Glutamatergic neuron (in vitro differentiated cells): ENCODE measurements around the gene FAM186B. TPM values are rescaled to one million over a fixed set of nuclear protein-coding genes. Genes with fewer than 3 reads are reported as not detected.

Source experiments
- DNase-seq: peaks from one replicate; pipeline ENCODE4 v3.0.0; 2022
- H3K27ac Mint-ChIP-seq: one replicate; pipeline ENCODE4 v1.8.0; 2020; ENCODE audit warnings: mild to moderate bottlenecking, mixed read lengths, inconsistent platforms; ENCODE audit not compliant: unreplicated experiment
- H3K27me3 Mint-ChIP-seq: one replicate; pipeline ENCODE4 v1.8.0; 2020; ENCODE audit warnings: mild to moderate bottlenecking, moderate library complexity, mixed read lengths, inconsistent platforms; ENCODE audit not compliant: unreplicated experiment
- H3K36me3 Mint-ChIP-seq: one replicate; pipeline ENCODE4 v1.8.0; 2020; ENCODE audit warnings: mild to moderate bottlenecking, mixed read lengths, inconsistent platforms; ENCODE audit not compliant: unreplicated experiment
- H3K4me1 Mint-ChIP-seq: one replicate; pipeline ENCODE4 v1.8.0; 2020; ENCODE audit warnings: mild to moderate bottlenecking, low read depth, mixed read lengths, inconsistent platforms; ENCODE audit not compliant: unreplicated experiment
- H3K4me3 Mint-ChIP-seq: one replicate; pipeline ENCODE4 v1.8.0; 2020; ENCODE audit warnings: mild to moderate bottlenecking, mixed read lengths, inconsistent platforms; ENCODE audit not compliant: unreplicated experiment
- H3K9me3 Mint-ChIP-seq: one replicate; pipeline ENCODE4 v1.8.0; 2020; ENCODE audit warnings: mild to moderate bottlenecking, moderate library complexity, mixed read lengths, inconsistent platforms; ENCODE audit not compliant: unreplicated experiment
- CTCF ChIP-seq: fragments of 200-600 bp; sonication (generic); IDR thresholded peaks from one replicate; pipeline ENCODE4 v1.5.0; 2021; ENCODE audit not compliant: partially characterized antibody, unreplicated experiment
- total RNA-seq: library from RNA; stranded (reverse); fragmentation: NEBNext Ultra II Directional; extraction: Animal tissue kit (Norgen Biotek cat#: 25700); gene quantifications from one replicate; pipeline ENCODE4 v1.2.1, GENCODE V29; 2021; ENCODE audit not compliant: unreplicated experiment

Gene FAM186B
- total RNA-seq, 1 donor from 2014 or later = not detected

- peaks cover 13% of the 10 kb centered on the region for H3K36me3 Mint-ChIP-seq
- no peak for DNase-seq
- H3K4me1 Mint-ChIP-seq = peaks cover 31% of the 10 kb centered on the region
- H3K27ac Mint-ChIP-seq = peak overlapping the region; percentile 64
- peaks cover 10% of the 10 kb centered on the region for H3K27me3 Mint-ChIP-seq
- TF ChIP-seq CTCF = no peak
- H3K9me3 Mint-ChIP-seq = peaks cover 11% of the 10 kb centered on the region
- H3K4me3 Mint-ChIP-seq = no peak overlapping the region
Measured at GRCh38 chr12:49565406-49566265, 39.8 kb downstream of the FAM186B start.

- no peak for DNase-seq
- Mint-ChIP-seq H3K4me3 (no peak overlapping the region), H3K27ac (peak overlapping the region; percentile 64), H3K9me3 (peaks cover 11% of the 10 kb centered on the region), H3K4me1 (peaks cover 31% of the 10 kb centered on the region), H3K36me3 (peaks cover 13% of the 10 kb centered on the region), H3K27me3 (peaks cover 10% of the 10 kb centered on the region)
- no peak for TF ChIP-seq CTCF
Measured at GRCh38 chr12:49564686-49565405, 40.6 kb downstream of the FAM186B start.

- H3K27me3 Mint-ChIP-seq = peaks cover 10% of the 10 kb centered on the region
- no peak for TF ChIP-seq CTCF
- no peak overlapping the region for H3K4me3 Mint-ChIP-seq
- H3K4me1 Mint-ChIP-seq = peaks cover 31% of the 10 kb centered on the region
- no peak for DNase-seq
- H3K27ac Mint-ChIP-seq = no peak overlapping the region
- H3K36me3 Mint-ChIP-seq = peaks cover 13% of the 10 kb centered on the region
- H3K9me3 Mint-ChIP-seq = peaks cover 11% of the 10 kb centered on the region
Measured at GRCh38 chr12:49563951-49564685, 41.3 kb downstream of the FAM186B start.

- H3K27me3 Mint-ChIP-seq = peaks cover 9% of the 10 kb centered on the region
- H3K27ac Mint-ChIP-seq = peak overlapping the region; percentile 77
- no peak for DNase-seq
- H3K4me1 Mint-ChIP-seq = peaks cover 26% of the 10 kb centered on the region
- TF ChIP-seq CTCF = no peak
- peaks cover 9% of the 10 kb centered on the region for H3K9me3 Mint-ChIP-seq
- H3K36me3 Mint-ChIP-seq = peaks cover 13% of the 10 kb centered on the region
- H3K4me3 Mint-ChIP-seq = peak overlapping the region; percentile 77
Measured at GRCh38 chr12:49562831-49563230, 42.6 kb downstream of the FAM186B start.
